ENCODE data around the gene YARS1. TPM values are rescaled to one million over a fixed set of nuclear protein-coding genes. Genes with fewer than 3 reads are reported as not detected.
A peak's percentile ranks its signal among the peaks of the same experiment; 100 is the strongest.

YARS1 gene
- total RNA-seq, 1 donor from 2014 or later = 73.2 TPM

- peaks cover 46% of the 10 kb centered on the region for H3K4me1 Mint-ChIP-seq (ENCODE audit: unreplicated experiment)
- peaks cover 8% of the 10 kb centered on the region for H3K27me3 Mint-ChIP-seq (ENCODE audit: unreplicated experiment)
- H3K36me3 Mint-ChIP-seq (ENCODE audit: low read depth, unreplicated experiment) = peaks cover 13% of the 10 kb centered on the region
- no peak overlapping the region for H3K4me3 Mint-ChIP-seq (ENCODE audit: unreplicated experiment)
- DNase-seq (ENCODE audit: low spot score) = no peak
- TF ChIP-seq, protein P1, sequence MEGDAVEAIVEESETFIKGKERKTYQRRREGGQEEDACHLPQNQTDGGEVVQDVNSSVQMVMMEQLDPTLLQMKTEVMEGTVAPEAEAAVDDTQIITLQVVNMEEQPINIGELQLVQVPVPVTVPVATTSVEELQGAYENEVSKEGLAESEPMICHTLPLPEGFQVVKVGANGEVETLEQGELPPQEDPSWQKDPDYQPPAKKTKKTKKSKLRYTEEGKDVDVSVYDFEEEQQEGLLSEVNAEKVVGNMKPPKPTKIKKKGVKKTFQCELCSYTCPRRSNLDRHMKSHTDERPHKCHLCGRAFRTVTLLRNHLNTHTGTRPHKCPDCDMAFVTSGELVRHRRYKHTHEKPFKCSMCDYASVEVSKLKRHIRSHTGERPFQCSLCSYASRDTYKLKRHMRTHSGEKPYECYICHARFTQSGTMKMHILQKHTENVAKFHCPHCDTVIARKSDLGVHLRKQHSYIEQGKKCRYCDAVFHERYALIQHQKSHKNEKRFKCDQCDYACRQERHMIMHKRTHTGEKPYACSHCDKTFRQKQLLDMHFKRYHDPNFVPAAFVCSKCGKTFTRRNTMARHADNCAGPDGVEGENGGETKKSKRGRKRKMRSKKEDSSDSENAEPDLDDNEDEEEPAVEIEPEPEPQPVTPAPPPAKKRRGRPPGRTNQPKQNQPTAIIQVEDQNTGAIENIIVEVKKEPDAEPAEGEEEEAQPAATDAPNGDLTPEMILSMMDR (IDR thresholded peaks at IDR 0.05; ENCODE audit: unreplicated experiment) = no peak
- peak overlapping the region; percentile 57 for H3K27ac Mint-ChIP-seq (ENCODE audit: unreplicated experiment)
- no peaks in the 10 kb centered on the region for H3K9me3 Mint-ChIP-seq (ENCODE audit: unreplicated experiment)
Measured at GRCh38 chr1:32758177-32758794, 58.9 kb downstream of the YARS1 start.

DNA sequence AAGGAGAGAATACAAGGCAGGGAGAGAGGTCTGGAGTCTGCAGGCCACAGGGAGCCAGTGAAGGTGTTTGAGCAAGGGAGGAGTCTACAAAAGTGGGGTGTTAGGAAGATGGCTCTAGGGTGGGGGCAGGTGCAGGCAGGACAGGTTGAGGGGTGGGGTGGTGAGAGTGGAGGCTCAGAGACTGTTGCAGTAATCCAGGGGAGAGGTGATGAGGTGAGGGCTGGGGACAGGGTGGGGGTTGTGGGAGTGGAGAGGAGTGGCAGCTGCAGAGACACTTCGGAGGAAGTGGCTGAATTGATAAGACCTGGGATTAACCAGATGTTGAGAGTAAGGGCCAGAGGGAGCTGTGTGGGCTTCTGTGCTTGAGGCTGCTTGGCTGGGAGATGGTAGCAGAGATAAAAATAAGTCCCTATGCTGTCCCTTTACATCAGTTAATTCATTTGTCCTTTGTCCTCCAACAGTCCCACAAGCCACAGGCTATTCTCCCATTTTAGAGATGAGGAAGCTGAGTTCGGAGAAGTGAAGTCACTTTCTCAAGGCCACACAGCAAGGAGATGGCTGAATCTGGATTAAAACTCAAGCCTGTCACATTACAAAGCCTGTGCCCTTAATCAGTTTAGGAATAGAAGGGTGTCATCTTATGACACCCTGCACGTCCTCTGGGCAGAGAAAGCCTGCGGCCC, 59.8 kb downstream of the YARS1 start:
- TF ChIP-seq, protein P1 (IDR thresholded peaks at IDR 0.05; ENCODE audit: unreplicated experiment) = no peak
- Mint-ChIP-seq H3K36me3 (ENCODE audit: low read depth, unreplicated experiment) (peaks cover 11% of the 10 kb centered on the region), H3K27ac (ENCODE audit: unreplicated experiment) (peak overlapping the region; percentile 57), H3K9me3 (ENCODE audit: unreplicated experiment) (no peaks in the 10 kb centered on the region), H3K4me3 (ENCODE audit: unreplicated experiment) (no peak overlapping the region), H3K27me3 (ENCODE audit: unreplicated experiment) (peaks cover 6% of the 10 kb centered on the region), H3K4me1 (ENCODE audit: unreplicated experiment) (peaks cover 46% of the 10 kb centered on the region)
- DNase-seq (ENCODE audit: low spot score) = no peak

DNA sequence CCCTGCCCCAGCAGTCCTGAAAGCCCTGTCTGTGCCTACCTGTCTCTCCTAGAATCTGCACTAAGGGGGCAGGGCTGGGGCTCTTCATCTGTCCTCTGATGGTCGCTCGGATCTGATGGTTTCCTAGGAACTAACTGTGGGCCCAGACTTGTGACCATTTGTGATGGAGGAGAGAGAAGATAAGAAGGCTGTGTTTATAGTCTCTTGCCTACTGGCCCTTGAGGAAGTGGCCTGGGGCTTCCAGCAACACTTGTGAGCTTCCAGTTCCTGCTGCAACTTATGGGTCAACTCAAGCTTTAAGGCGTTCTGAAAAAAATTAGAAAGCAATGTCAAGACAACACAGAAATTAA, 61.4 kb downstream of the YARS1 start:
- Mint-ChIP-seq H3K4me1 (ENCODE audit: unreplicated experiment) (peaks cover 43% of the 10 kb centered on the region), H3K27ac (ENCODE audit: unreplicated experiment) (peak overlapping the region; percentile 63), H3K9me3 (ENCODE audit: unreplicated experiment) (no peaks in the 10 kb centered on the region), H3K27me3 (ENCODE audit: unreplicated experiment) (peaks cover 13% of the 10 kb centered on the region), H3K36me3 (ENCODE audit: low read depth, unreplicated experiment) (peaks cover 6% of the 10 kb centered on the region), H3K4me3 (ENCODE audit: unreplicated experiment) (peak overlapping the region; percentile 65)
- no peak for DNase-seq (ENCODE audit: low spot score)
- TF ChIP-seq, protein P1 (IDR thresholded peaks at IDR 0.05; ENCODE audit: unreplicated experiment) = no peak

DNA sequence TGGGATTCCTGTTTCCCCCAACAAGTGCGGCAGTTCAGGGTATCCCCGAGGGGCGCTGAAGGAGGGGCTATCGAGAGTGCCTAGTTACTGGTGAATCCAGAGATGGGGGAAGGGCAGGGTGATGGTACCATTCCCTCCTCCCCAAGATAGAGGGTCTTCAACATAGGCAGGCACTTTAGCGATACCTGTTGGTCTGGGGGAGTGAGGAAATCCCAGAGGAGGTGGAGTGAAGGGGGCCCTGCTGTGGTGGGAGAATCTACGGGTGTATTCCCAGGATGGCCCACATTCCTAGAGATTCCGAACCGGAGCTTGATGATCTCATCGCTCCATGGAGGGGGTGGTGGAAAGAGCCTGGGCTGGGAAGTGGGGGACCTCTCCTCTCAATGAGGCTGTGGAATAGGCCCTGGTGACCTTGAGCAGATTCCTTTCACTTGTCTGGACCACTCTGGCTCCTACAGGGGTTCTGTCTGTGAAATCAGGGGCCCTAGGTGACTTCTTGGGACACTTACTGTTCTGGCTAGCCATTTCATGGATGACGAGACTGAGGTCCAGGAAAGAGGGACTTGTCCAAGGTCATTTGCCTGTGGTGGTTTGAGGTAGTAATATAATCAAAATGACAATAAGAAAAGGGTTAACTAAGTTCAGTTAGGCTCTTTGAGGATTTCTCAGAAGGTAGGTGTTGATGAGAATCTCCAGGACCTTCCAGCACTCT, 61.9 kb downstream of the YARS1 start:
- Mint-ChIP-seq H3K4me3 (ENCODE audit: unreplicated experiment) (peak overlapping the region; percentile 81), H3K27me3 (ENCODE audit: unreplicated experiment) (peaks cover 13% of the 10 kb centered on the region), H3K9me3 (ENCODE audit: unreplicated experiment) (no peaks in the 10 kb centered on the region), H3K4me1 (ENCODE audit: unreplicated experiment) (peaks cover 43% of the 10 kb centered on the region), H3K36me3 (ENCODE audit: low read depth, unreplicated experiment) (peaks cover 6% of the 10 kb centered on the region), H3K27ac (ENCODE audit: unreplicated experiment) (peak overlapping the region; percentile 24)
- TF ChIP-seq, protein P1 (IDR thresholded peaks at IDR 0.05; ENCODE audit: unreplicated experiment) = no peak
- no peak for DNase-seq (ENCODE audit: low spot score)

All from endothelial cell (in vitro differentiated cells).